ENCODE results near the gene TPSD1.

- TF ChIP-seq USF2 (CRISPR knock-in tag; IDR thresholded peaks at IDR 0.05), result no peak
- TF ChIP-seq OVOL2 (CRISPR knock-in tag; IDR thresholded peaks at IDR 0.05; ENCODE audit: borderline replicate concordance), result no peak
- TF ChIP-seq CTCF (IDR thresholded peaks at IDR 0.05), result no peak
- no peak for TF ChIP-seq E2F5 (CRISPR knock-in tag; IDR thresholded peaks at IDR 0.05)
- TF ChIP-seq ATF1 (CRISPR knock-in tag; IDR thresholded peaks at IDR 0.05), result no peak
Measured at GRCh38 chr16:1262846-1263221, 7.0 kb downstream of the TPSD1 start.

Measured in WTC11 (cell line).